ENCODE results near the gene ELMO1. TPM values are rescaled to one million over a fixed set of nuclear protein-coding genes. Genes with fewer than 3 reads are reported as not detected.

The ELMO1 gene
- total RNA-seq, 4 donors from 2014 or later = 58.7 to 293 (median 81.0) TPM

DNA sequence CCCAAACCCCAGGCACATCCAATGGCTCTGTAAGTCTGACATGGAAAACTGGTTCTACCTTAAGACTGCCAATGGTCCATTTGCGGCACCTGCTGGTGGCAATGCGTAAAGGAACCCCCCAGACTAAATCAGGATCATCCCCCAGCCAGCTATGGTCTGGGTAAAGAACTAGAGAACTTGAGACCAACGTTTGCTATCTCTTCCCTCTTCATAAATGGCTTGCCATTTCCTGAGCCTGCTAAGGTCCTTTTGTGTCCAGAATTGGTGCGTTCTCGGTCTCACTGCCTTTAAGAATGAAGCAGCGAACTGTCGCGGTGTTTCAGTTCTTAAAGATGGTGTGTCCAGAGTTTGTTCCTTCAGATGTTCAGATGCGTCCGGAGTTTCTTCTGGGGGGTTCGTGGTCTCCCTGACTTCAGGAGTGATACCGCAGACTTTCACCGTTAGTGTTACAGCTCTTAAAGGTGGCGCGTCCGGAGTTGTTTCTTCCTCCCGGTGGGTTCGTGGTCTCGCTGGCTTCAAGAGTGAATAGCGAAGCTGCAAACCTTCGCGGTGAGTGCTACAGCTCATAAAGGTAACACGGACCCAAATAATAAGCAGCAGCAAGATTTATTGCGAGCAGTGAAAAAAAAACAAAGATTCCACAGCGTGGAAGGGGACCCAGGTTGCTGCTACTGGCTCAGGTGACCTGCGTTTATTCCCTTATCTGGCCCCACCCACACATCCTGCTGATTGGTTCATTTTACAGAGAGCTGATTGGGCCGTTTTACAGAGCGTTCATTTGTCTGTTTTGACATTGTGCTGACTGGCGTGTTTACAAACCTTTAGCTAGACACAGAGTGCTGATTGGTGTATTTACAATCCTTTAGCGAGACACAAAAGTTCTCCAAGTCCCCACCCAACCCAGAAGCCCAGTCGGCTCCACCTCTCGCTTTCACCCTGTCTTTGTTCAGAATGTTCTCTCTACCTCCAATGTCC is 95.4 kb downstream of the ELMO1 start:
- TF ChIP-seq, protein P1, sequence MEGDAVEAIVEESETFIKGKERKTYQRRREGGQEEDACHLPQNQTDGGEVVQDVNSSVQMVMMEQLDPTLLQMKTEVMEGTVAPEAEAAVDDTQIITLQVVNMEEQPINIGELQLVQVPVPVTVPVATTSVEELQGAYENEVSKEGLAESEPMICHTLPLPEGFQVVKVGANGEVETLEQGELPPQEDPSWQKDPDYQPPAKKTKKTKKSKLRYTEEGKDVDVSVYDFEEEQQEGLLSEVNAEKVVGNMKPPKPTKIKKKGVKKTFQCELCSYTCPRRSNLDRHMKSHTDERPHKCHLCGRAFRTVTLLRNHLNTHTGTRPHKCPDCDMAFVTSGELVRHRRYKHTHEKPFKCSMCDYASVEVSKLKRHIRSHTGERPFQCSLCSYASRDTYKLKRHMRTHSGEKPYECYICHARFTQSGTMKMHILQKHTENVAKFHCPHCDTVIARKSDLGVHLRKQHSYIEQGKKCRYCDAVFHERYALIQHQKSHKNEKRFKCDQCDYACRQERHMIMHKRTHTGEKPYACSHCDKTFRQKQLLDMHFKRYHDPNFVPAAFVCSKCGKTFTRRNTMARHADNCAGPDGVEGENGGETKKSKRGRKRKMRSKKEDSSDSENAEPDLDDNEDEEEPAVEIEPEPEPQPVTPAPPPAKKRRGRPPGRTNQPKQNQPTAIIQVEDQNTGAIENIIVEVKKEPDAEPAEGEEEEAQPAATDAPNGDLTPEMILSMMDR (IDR thresholded peaks at IDR 0.05) = no peak
- ATAC-seq (ENCODE audit: low FRiP score) (no peak), DNase-seq (ENCODE audit: low spot score) (no peak)

DNA sequence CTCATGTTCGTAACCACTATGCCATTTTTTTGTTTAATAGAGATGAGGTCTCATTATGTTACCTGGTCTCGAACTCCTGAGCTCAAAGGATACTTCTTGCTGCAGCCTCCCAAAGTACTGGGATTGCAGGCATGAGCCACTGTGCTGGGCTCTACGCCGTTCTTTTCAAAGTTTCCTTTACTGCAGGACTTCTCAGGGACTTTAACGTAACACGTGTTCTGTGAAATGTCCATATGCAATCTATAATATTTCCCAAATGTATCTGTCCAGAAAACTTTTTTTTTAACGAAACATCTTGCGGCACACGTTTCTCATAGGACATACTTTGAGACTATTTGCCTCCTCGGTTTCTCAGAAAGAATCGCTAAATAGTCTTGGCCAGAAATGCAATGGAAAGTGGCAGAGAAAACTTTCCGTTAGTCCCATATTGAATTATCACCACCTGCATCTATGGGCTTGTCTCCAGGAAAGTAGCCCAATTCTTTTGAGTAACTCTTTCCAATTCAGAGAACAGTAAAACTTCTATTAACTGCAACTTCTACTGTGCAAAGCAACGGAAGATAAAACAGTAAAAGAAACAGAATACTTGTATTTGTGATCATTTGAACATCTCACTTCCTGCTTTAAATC is 96.3 kb downstream of the ELMO1 start:
- TF ChIP-seq, protein P1 (IDR thresholded peaks at IDR 0.05) = no peak
- ATAC-seq (ENCODE audit: low FRiP score) (no peak), DNase-seq (ENCODE audit: low spot score) (no peak)

DNA sequence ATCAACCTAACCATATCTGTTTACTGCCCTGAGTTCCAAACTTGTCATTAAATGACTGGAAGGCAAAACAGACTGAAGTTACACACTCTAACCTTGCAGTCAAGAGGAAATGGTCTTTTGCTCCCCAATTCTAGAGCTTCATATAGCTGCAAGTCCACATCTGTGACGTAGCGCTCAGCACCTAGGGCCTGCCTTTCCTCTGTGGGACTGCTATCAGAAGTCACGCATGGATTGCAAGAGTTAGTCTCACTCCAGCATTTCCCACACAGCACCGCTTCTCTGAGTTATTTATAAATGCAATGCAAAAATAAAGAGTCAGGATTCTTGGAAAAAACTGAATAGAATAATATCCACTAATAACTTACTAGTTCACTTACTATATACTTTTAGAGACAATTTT is 96.9 kb downstream of the ELMO1 start:
- ATAC-seq (ENCODE audit: low FRiP score) (no peak), DNase-seq (ENCODE audit: low spot score) (no peak)
- TF ChIP-seq, protein P1 (IDR thresholded peaks at IDR 0.05) = no peak

DNA sequence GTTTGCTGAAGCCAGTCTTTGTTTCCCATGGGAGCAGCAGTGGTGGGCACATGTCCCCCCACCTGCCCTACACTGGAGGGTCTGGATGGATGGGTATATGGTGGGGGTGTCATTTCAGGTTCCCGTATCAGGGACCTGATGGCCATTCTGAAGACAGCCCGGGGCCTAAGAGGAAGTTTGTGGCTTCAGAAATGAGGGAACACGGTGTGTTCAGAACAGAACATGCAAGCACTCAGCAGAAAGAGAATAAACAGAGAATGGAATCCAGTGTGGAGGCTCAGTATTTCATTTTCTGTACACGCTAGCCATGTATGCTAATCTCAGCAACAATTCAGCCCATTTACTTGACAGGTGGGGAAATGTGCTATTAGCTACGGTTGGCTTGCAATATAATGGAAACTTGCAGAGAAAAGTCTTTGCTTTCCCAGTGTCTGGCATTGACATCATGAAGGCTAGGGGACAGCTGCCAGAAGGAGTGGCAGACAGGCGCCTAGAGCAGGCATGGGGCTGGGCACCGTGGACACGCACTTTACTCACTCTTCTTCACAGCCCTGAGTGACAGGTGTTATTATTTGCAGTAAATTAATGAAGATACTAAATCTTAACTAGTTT is 98.6 kb downstream of the ELMO1 start:
- no peak for DNase-seq (ENCODE audit: low spot score)
- TF ChIP-seq, protein P1 (IDR thresholded peaks at IDR 0.05) = no peak
- no peak for ATAC-seq (ENCODE audit: low FRiP score)

DNA sequence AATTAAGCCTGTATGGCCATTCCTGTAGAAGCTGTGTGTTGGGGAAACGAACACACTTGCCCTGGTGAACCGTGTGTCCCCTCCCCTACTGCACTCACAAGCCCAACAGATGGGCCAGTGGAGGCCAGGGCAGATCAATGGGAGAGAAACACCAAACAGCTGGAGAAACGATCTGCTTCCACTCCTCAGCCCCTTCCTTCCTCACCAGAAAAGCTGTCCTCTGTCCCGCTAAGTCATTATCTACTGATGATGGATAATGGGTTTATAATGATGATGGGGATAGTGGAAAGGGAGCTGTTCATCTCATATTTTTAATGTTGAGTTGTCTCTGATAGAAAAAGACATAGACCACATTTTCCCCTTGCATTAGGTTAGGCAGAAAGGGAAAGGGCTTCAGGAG is 99.7 kb downstream of the ELMO1 start:
- ATAC-seq (ENCODE audit: low FRiP score) (no peak), DNase-seq (ENCODE audit: low spot score) (no peak)
- TF ChIP-seq, protein P1 (IDR thresholded peaks at IDR 0.05) = no peak

DNA sequence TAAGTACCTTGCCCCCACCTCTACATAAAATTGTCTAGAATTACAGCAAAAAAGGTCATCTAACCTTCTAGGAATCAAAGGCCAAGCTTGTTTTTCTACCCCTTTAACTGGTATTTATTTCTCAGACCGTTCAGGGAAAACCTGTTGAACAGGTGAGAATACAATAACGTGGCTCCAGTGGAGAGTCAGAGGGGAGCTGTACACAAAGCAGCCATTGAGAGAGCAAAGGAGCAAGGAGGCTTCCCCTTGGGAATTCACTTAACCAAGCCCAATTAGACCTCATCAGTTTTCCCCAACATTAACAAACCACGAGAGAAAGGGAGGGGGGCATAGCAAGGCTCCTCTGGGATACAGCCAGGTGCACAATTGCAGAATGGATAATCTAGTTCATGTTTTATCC is 101.9 kb downstream of the ELMO1 start:
- DNase-seq (ENCODE audit: low spot score) = no peak
- ATAC-seq (ENCODE audit: low FRiP score) = no peak
- TF ChIP-seq, protein P1 (IDR thresholded peaks at IDR 0.05) = no peak
